Stomach (tissue), 4 donors: ENCODE data around the gene PIP4K2A.

ENCODE experiments used
- CTCF ChIP-seq, 7 experiments: fragments of 450-650 bp in 4 of 7; fragments of 200-600 bp in 3 of 7; sonication (generic) in 3 of 7; IDR thresholded peaks; one replicate each; pipeline ENCODE4 v1.5.1; 2016 to 2019; ENCODE audit warnings: antibody characterized with exemption in 7 of 7, control low read depth in 2 of 7, mild to moderate bottlenecking in 1 of 7
- POLR2AphosphoS5 ChIP-seq, 3 donors: sonication (generic); formaldehyde crosslinking; IDR thresholded peaks; one replicate each; pipeline ENCODE4 v1.6.1; 2016; ENCODE audit warnings: antibody characterized with exemption in 3 of 3

GRCh38 chr10:22588462-22588861, 125.9 kb downstream of the PIP4K2A start:
- TF ChIP-seq CTCF (IDR thresholded peaks at IDR 0.05) = no peak
- no peak for TF ChIP-seq POLR2AphosphoS5 (IDR thresholded peaks at IDR 0.05)
